Measurements from ENCODE around the gene PPM1M.

The PPM1M gene

GRCh38 chr3:52230889-52231499, 14.6 kb upstream of the PPM1M start:
- no peak for DNase-seq

DNA sequence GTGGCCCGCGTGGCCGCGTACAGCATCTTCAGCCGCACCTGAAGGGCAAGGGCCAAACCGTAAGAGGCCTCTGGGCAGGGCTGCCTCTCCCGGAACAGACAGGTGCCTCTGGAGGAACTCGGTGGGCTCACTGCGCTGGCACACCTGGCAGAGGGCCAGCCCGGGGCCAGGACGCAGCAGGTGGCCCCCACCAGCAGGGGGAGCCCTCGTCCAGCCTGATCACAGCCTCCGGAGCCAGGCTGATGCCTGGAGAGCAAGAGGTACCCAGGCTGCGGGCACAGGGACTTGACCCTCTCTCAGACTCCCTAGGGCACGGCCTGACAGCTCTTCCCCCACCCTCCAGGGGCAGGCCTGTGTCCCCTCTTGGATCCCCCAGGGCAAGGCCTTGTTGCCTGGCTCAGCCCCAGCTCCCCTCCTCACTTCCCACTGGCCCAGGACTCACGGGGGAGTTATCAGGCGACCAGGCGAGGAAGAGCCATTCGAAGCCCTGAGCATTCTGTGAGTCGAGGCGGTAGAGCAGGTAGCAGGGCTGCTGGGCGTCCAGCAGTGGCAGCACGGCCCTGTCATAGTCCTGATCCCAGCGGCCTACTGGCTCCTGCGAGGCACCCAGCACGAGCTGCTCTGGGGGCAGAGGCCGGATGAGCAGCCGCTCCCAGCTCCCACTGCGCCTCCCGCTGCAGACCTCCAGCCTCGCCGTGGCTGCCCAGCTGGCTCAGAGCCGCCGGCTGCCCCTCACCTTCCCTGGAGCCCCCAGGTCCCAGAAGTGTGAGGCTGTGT, 13.9 kb upstream of the PPM1M start:
- DNase-seq: peak; percentile 87

DNA sequence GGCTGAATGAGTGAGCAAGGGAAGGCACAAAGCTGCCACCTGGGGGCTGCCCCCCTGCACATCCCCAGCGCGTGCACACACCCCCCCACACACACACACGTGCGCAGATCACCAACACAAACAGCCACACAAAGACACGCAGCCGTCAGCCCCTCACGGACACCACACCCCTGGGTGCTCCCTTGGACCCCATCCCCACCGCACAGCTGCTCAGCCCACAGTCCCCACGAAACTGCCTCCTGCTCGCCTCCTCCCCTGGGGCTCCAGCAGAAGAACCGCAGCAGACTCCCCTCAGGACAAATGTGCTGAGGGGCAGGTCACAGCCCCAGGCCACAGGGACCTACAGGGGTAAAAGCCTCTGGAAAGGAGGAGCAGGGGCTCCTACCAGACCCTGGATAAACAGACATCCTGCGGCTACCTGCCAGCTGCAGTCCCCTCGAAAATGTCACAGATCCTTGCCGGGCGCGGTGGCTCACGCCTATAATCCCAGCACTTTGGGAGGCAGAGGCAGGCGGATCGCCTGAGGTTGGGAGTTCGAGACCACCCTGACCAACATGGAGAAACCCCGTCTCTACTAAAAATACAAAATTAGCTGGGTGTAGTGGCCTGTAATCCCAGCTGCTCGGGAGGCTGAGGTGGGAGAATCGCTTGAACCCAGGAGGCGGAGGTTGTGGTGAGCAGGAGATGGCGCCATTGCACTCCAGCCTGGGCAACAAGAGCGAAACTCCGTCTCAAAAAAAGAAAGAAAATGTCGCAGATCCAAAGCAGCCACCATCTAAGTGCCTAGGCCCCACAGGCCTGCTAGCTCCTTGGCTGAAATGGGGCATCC, 13.1 kb upstream of the PPM1M start:
- DNase-seq: peak; percentile 38 to 39

DNA sequence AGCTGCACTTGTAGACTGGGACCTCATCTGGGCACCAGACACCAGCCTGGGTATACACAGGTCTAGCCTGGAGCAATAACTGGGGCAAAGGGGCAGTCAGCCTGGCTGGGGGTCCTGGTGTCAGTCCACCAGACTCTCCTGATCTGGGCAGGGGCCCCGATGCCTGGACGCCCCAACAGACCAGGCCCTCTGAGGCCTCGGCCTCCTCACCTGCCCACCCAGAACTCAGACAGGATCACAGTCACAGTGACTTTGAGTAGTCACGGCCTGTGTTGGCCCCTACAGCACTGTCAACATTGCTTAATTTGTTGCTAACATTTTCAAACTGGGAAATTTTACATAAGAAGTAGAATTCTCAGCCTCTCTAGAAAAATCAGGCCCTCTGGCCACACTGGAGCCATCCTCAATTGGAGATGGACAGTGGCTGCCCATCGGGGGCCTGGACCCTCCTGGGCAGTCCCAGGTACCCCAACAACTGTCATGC, 12.4 kb upstream of the PPM1M start:
- DNase-seq: no peak

DNA sequence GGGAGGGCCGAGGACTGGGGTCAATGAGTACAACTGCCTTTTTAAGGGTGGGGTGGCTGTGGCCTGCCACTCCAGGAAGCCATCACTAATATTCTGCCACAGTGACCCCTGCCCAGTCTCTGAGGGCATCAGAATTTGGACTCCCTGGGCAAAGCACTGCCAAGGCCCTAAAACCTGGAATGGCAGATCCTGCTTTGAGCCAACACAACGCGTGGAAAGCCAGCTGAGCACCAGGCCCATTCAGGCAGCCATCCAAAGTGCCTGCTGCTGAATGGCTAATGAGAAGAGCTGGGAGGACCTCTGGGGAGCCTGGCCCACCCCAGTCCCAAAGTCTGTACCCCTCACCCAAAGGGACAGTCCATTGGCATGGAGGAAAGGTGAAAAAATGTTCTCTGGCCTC, 11.6 kb upstream of the PPM1M start:
- DNase-seq: no peak

- no peak for DNase-seq
Measured at GRCh38 chr3:52234516-52235447, 10.8 kb upstream of the PPM1M start.

- no peak for DNase-seq
Measured at GRCh38 chr3:52236424-52236886, 9.1 kb upstream of the PPM1M start.

- DNase-seq: no peak
Measured at GRCh38 chr3:52237006-52237656, 8.4 kb upstream of the PPM1M start.

DNA sequence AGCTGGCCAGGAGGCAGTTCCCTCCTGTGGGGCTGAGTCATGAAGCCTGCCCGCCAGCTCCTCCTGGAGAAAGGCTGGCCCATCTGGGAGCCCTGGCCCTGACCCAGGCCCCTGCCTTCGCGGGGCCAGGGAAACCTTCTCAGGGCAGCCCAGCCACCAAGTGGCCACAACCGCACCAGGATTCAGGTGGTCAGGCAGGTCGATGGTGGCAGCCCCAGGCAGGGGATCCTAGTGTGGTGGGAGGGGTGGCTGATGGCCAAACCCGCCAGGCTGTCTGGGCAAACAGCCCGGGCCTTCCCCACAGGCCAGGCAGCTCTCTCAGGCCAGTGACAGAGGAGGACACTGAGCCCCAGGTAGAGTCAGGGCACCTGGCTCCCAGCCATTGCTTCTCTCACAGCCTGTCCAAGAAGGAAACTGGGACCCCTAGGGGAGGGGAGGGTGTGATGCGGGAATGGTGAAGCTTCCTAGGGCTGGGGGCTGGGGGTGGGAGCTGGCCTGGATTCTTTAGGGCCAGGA, 7.8 kb upstream of the PPM1M start:
- no peak for DNase-seq

- no peak for DNase-seq
Measured at GRCh38 chr3:52238193-52238760, 7.3 kb upstream of the PPM1M start.

- peak; percentile 86 to 91 for DNase-seq
Measured at GRCh38 chr3:52238761-52239701, 6.5 kb upstream of the PPM1M start, which contains the start of gene TWF2. Gene TWF2, minus strand, starts transcription at chr3:52239158. Its CDS starts 142 bp downstream, at chr3:52239016.

DNA sequence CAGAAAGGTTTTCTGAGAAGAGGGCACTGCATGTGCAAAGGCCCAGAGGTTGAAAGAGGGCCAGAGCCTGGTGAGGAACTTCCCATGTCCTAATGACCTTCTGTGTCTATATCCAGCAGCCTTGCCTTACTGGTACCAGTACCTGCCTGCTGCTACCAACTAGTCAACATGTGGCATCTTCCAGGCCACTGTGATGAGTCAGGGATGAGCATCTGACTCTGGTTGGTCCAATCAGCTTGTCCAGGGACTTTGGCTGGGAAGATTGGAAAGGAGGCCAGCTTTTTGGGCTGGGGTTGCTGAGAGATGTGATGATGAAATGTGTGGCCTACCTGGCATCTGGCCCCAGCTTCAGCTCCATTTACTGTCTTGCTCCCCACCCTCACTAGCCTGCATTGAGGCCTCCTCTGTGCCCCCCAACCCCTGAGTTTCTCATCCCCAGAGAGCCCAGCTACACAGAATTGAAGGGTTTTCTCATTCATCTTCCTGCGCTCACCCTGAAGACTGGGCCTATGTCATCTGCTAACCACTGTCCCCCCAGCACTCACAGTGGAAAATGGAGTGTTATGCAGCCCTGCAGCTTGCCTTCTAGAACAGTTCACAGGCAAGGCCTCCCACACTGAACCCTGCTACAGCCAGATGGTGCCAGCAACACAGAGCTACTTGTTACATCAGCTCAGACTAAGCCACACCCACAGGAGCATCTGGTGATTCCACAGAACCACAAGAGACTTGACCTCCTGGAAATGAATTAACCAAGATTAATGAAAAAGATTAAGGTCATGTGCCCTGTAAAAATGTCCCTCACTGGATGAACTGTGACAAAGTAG, 5.3 kb upstream of the PPM1M start:
- DNase-seq: peak; percentile 60 to 63

DNA sequence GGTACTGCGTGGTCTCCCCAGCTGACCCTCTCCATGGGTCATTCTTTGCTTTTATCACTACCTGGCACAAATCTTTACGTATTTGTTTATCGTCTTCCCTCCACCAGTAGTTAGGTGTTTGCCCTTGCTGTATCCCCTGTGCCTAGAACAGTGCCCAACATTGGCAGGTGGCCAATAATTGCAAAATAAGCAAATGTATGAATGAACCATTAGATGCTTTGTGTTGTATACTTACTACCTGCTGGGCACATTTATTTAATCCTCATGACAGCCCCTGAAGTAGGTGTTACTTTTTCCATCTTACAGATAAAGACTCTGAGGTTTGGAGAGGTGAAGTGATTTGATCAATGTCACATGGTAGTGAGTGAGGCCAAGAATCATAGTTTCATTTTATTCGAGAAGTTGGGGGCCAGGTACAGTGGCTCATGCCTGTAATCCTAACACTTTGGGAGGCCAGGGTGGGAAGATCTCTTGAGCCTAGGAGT, 4.6 kb upstream of the PPM1M start:
- DNase-seq: no peak

- no peak for DNase-seq
Measured at GRCh38 chr3:52242039-52242438, 3.5 kb upstream of the PPM1M start.

DNA sequence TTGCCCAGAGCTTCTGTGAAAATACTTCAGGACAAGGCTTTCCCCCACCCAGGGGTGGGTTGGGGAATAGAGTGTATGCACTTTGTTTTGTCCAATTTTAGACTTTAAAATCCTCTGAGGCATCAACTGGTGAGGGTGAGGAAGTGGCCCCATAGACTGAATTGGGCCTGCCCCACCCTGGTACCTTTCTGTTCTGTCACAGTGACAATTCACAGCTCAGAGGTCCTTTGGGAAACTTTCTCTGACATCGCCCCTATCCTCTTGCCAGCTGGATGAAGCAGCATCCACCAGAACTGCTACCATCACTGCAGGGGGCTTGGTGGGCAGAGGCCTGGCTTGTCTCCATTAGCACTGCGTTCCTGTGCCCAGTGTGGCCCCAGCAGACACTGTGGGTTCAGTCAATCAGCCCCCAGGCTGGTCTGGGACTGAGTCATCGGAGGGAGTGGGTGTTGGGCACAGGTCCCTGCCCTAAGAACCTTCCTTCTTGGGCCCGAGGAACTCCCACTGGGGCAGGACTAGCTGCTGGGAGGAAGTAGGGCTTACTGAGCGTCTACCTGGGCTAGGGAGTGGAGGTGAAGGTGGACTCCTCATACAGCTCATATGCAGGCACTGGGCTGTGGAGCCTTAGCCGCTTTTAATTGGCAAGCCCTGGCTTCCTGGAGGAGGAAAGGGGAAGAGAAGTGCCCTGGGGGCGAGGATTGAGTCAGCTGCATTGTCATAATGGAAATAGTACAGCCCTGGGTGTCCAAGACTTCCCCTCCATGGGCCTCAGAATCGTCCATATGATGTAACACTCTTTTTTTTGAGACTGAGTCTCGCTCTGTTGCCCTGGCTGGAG, 1.5 kb upstream of the PPM1M start:
- peak; percentile 32 to 37 for DNase-seq

GRCh38 chr3:52246264-52246620, 683 bp downstream of the PPM1M start:
- no peak for DNase-seq

DNA sequence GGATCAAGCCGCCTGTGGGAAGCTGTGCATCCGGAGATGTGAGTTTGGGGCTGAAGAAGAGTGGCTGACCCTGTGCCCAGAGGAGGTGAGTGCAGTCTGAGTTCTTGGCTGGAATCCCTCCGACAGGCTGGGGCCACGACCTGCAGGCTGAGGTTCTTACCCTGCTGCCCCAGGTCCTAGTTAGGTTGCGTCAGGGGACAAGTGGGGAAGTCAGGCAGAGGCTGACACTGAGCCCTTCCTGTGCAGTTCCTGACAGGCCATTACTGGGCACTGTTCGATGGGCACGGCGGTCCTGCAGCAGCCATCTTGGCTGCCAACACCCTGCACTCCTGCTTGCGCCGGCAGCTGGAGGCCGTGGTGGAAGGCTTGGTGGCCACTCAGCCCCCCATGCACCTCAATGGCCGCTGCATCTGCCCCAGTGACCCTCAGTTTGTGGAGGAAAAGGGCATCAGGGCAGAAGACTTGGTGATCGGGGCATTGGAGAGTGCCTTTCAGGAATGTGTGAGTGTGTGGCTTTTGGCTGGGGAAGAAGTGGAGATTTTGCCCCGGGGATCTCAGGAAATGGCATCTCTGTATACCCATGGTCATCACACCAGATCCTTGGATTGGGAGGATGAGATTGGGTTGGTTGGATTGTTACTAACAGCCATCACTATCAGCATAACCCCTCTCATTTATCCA, 1.3 kb downstream of the PPM1M start:
- DNase-seq: no peak
